GM12878 (cell line): ENCODE data around the gene CFC1. TPM values are rescaled to one million over a fixed set of nuclear protein-coding genes. Genes with fewer than 3 reads are reported as not detected.
"Not testable (repeated sequence)": the region's sequence is repeated elsewhere in the genome, so short reads cannot be mapped to it uniquely, and the experiment has no call there.

Experiments
- ATAC-seq: fragments of 200-7000 bp; cut with Tn5 transposase; 3 replicates; pipeline ENCODE4 v1.9.1; 2020; ENCODE audit warnings: mild to moderate bottlenecking, moderate library complexity
- BruUV-seq: library from RNA; stranded (reverse); fragments of 400-500 nt; replicated peaks from 2 replicates; lab custom pipeline; 2021; lab: Mats Ljungman, UMichigan
- CTCF ChIA-PET: fragments of 300-600 bp; sonication (Branson Sonifier 250); formaldehyde crosslinking; extraction: SDS; loops from one replicate; lab custom pipeline; 2021; ENCODE audit warnings: inconsistent platforms; lab: Yijun Ruan, JAX
- POLR2A ChIA-PET: fragments of 350-600 bp; formaldehyde crosslinking; extraction: SDS; loops from one replicate; lab custom pipeline; 2021; ENCODE audit warnings: inconsistent platforms; lab: Charles Lee
- RAD21 ChIA-PET: fragments of 300-600 bp; sonication (Branson Sonifier 250); formaldehyde crosslinking; loops from one replicate; lab custom pipeline; 2023; ENCODE audit warnings: antibody characterized with exemption; ENCODE audit not compliant: unreplicated experiment; lab: Charles Lee
- SMC1A ChIA-PET: fragments of 300-600 bp; sonication (Branson Sonifier 250); formaldehyde crosslinking; loops from one replicate; lab custom pipeline; 2023; ENCODE audit not compliant: unreplicated experiment, uncharacterized antibody; lab: Charles Lee
- DNase-seq: peaks from one replicate; pipeline ENCODE4 v3.0.0-alpha.2; 2011; ENCODE audit warnings: low read depth, low spot score
- FAIRE-seq: peaks from 3 replicates; lab custom pipeline; 2011; peaks lifted over from hg19 to GRCh38; lab: Jason Lieb, UNC
- H2AFZ ChIP-seq: 2 replicates; pipeline ENCODE4 v1.6.0; 2011; ENCODE audit warnings: low read depth, low read length, control low read depth; ENCODE audit not compliant: control insufficient read depth
- H3K27ac ChIP-seq: 2 replicates; pipeline ENCODE4 v1.5.1; 2011; ENCODE audit warnings: control low read depth; ENCODE audit not compliant: control insufficient read depth, insufficient read depth
- H3K27me3 ChIP-seq, 2 experiments: replicated peaks in 1 of 2; 2 replicates each; pipeline versions ENCODE4 v1.6.0 to v1.6.1; 2011; ENCODE audit warnings: low read length in 1 of 2; ENCODE audit not compliant: control insufficient read depth in 2 of 2, insufficient read depth in 2 of 2
- H3K36me3 ChIP-seq, 2 experiments: 2 replicates each; pipeline ENCODE4 v1.5.1; 2011; ENCODE audit warnings: low read length in 1 of 2; ENCODE audit not compliant: control insufficient read depth in 2 of 2, insufficient read depth in 2 of 2
- H3K4me1 ChIP-seq: 2 replicates; pipeline ENCODE4 v1.6.1; 2011; ENCODE audit warnings: mild to moderate bottlenecking, low read length, moderate library complexity, mixed read lengths; ENCODE audit not compliant: control insufficient read depth, insufficient read depth
- H3K4me2 ChIP-seq: 2 replicates; pipeline ENCODE4 v1.6.0; 2011; ENCODE audit warnings: control low read depth; ENCODE audit not compliant: control insufficient read depth, insufficient read depth
- H3K4me3 ChIP-seq: fragments of 200-600 bp; sonication (generic); 2 replicates; pipeline ENCODE4 v1.5.1; 2016
- H3K79me2 ChIP-seq: 2 replicates; pipeline ENCODE4 v1.6.0; 2011; ENCODE audit warnings: low read length; ENCODE audit not compliant: control insufficient read depth, insufficient read depth
- H3K9ac ChIP-seq: 2 replicates; pipeline ENCODE4 v1.8.0; 2011; ENCODE audit warnings: low read length, control low read depth, mixed read lengths; ENCODE audit not compliant: control insufficient read depth, insufficient read depth
- H3K9me3 ChIP-seq: replicated peaks from 3 replicates; pipeline ENCODE4 v1.5.1; 2011; ENCODE audit warnings: mild to moderate bottlenecking, low read length; ENCODE audit not compliant: control insufficient read depth, insufficient read depth
- H4K20me1 ChIP-seq: 2 replicates; pipeline ENCODE4 v1.6.0; 2011; ENCODE audit not compliant: control insufficient read depth, insufficient read depth
- WGBS: methylation state at CpG from one replicate; pipeline ENCODE4 v1.1.6; 2016; ENCODE audit warnings: low lambda C conversion rate; ENCODE audit not compliant: insufficient replicate concordance, insufficient coverage; ENCODE audit errors: missing lambda C conversion rate; 5-methylcytosine and 5-hydroxymethylcytosine counted together
- in situ Hi-C: fragments of 300-500 bp; cut with MboI; formaldehyde crosslinking; loops from 9 replicates; pipeline ENCODE4 v1.14.3; 2018; ENCODE audit warnings: mixed read lengths
- intact Hi-C: fragments of 100-400 bp; cut with micrococcal nuclease; formaldehyde crosslinking; loops from one replicate; pipeline ENCODE4 v1.14.2; 2022; ENCODE audit not compliant: unreplicated experiment
- polyA plus RNA-seq, 11 experiments: library from polyadenylated mRNA; depleted of rRNA in 4 of 11; unstranded in 6 of 11; stranded (reverse) in 5 of 11; fragments of >200 nt; fragmentation: Nextera tagmentation in 4 of 11; fragmentation: Illumina TruSeq in 1 of 11; extraction: Ambion mirVana in 4 of 11; extraction: Trizol in 1 of 11; gene quantifications; 1 replicate in 1 of 11; 2 replicates in 10 of 11; pipeline versions ENCODE4 v1.2.1 to v1.2.3, GENCODE V29; 2011 to 2016; ENCODE audit warnings: inconsistent platforms in 2 of 11, missing spikeins in 2 of 11, low read depth in 1 of 11
- total RNA-seq, 4 experiments: library from RNA; depleted of rRNA in 3 of 4; stranded (reverse); fragments of >200 nt in 3 of 4; fragmentation: Illumina TruSeq in 1 of 4; extraction: Trizol in 1 of 4; gene quantifications; 2 replicates each; pipeline versions ENCODE4 v1.2.1 to v1.2.3, GENCODE V29; 2013 to 2021

The CFC1 gene
- total and polyA plus RNA-seq, 10 of the 15 experiments (the other 5 are each of a cell fraction or from before 2014, with no cell fraction given) = not detected

DNA sequence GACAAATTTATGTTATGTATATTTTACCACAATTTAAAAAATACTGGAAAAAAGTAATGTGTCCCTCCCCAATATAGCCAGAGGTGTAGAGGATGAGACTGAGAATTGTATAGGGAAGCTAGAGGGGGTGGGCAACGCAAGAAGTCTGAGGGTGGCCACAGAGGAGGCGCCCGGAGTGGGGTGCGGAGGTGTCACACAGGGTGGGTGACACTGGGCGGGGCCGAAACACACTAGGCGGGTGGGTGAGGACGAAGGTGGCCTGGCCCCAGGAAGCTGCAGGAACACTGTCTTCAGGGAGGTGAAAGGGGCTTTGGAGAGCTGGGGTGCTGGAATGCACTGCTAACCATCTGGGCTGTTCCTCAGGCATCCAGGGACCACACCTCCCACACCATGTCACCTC is 42.9 kb downstream of the CFC1 start:
- WGBS = no CpG with 5 or more reads among the region's 8 CpGs
- DNase-seq, ATAC-seq: not testable (repeated sequence)

DNA sequence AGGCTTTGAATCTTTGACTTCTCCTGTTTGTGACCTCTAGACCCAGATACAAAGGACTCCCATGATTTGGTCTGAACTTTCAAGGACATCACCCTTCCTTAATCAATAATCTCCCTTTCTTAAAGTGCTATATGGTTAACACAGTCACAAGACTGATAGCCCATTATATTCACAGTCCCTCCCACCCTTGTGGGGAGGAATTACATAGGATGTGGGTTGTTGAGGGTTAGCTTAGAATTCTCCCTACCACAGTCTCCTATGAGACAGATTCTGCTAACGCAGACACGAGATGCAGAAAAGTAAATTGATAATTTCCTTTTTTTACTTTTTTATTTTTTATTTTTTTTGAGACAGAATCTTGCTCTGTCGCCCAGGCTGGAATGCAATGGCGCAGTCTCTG is 45.2 kb downstream of the CFC1 start:
- no CpG with 5 or more reads among the region's 4 CpGs for WGBS
- in situ Hi-C loops, FAIRE-seq, DNase-seq, H4K20me1 ChIP-seq, intact Hi-C loops, H3K4me1 ChIP-seq, RAD21 ChIA-PET, SMC1A ChIA-PET, H3K79me2 ChIP-seq, H3K9ac ChIP-seq, CTCF ChIA-PET, H3K9me3 ChIP-seq, H2AFZ ChIP-seq, BruUV-seq, H3K36me3 ChIP-seq, ATAC-seq, H3K4me2 ChIP-seq, H3K4me3 ChIP-seq, H3K27ac ChIP-seq, H3K27me3 ChIP-seq, POLR2A ChIA-PET: not testable (repeated sequence)

More for the DNA sequence above, 42.9 kb downstream of the CFC1 start:
- POLR2A ChIA-PET, BruUV-seq, H3K27ac ChIP-seq, H3K4me1 ChIP-seq, H3K27me3 ChIP-seq, H4K20me1 ChIP-seq, SMC1A ChIA-PET, CTCF ChIA-PET, intact Hi-C loops, FAIRE-seq, H3K79me2 ChIP-seq, H3K4me2 ChIP-seq, H3K36me3 ChIP-seq, H3K9me3 ChIP-seq, H3K4me3 ChIP-seq, H3K9ac ChIP-seq, RAD21 ChIA-PET, H2AFZ ChIP-seq, in situ Hi-C loops: not testable (repeated sequence)

DNA sequence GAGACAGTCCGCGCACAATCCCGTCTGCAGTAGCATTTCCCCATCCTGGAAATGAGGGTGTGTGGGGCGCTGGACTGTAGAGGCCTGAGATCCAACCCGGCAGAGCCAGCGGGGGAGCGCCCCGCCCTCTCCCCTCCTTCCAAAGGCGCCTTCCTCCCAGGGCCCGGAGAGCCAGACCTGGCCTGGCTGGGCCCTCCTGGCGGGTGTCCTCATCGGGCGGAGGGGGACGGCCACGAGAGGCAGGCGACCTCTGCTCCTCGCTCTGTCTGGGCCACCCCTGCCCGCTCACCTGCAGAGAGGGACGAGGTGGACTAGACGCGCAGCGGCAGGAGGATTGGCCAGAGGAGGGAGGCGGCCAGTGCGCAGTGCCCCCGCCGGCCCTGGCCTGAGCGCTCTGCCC is 49.9 kb downstream of the CFC1 start:
- H2AFZ ChIP-seq, RAD21 ChIA-PET, H4K20me1 ChIP-seq, H3K9me3 ChIP-seq, SMC1A ChIA-PET, intact Hi-C loops, H3K4me2 ChIP-seq, H3K4me1 ChIP-seq, H3K9ac ChIP-seq, BruUV-seq, H3K27ac ChIP-seq, H3K27me3 ChIP-seq, POLR2A ChIA-PET, in situ Hi-C loops, DNase-seq, CTCF ChIA-PET, ATAC-seq, H3K36me3 ChIP-seq, H3K79me2 ChIP-seq, FAIRE-seq, H3K4me3 ChIP-seq: not testable (repeated sequence)
- WGBS = no CpG with 5 or more reads among the region's 27 CpGs

DNA sequence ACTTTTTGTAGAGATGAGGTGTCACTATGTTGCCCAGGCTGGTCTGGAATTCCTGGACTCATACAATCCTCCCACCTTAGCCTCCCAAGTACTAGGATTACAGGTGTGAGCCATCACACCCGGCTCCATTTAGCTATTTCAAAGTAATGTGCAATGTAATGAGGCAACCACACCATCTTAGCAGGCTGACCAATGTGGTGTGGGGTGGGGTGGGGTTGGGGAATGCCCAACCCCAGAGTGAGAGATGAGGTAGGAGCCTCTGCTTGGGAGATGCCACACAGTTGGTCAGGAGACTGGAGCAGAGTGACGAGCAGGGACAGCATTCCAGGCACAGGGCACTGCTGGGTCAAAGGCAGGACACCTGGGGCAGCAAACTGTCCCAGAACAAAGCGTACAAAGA is 51.0 kb downstream of the CFC1 start:
- H3K9me3 ChIP-seq, H3K4me3 ChIP-seq, H3K9ac ChIP-seq, H3K36me3 ChIP-seq, POLR2A ChIA-PET, in situ Hi-C loops, SMC1A ChIA-PET, CTCF ChIA-PET, H3K79me2 ChIP-seq, FAIRE-seq, BruUV-seq, H3K27me3 ChIP-seq, H3K27ac ChIP-seq, H3K4me2 ChIP-seq, intact Hi-C loops, H3K4me1 ChIP-seq, RAD21 ChIA-PET, H4K20me1 ChIP-seq, H2AFZ ChIP-seq, DNase-seq: not testable (repeated sequence)
- no CpG with 5 or more reads among the region's 3 CpGs for WGBS
- peak; percentile 33; the same call in 1 of the 3 replicates for ATAC-seq
